Prostate gland (tissue), 2 donors: ENCODE results near the gene MRM3.
"Not testable (repeated sequence)": the region's sequence is repeated elsewhere in the genome, so short reads cannot be mapped to it uniquely, and the experiment has no call there.

ENCODE experiments used
- POLR2A ChIP-seq: fragments of 450-650 bp; IDR thresholded peaks from one replicate; pipeline ENCODE4 v1.6.1; 2016; ENCODE audit warnings: antibody characterized with exemption, mild to moderate bottlenecking
- POLR2AphosphoS5 ChIP-seq: sonication (generic); formaldehyde crosslinking; IDR thresholded peaks from one replicate; pipeline ENCODE4 v1.6.1; 2017; ENCODE audit warnings: antibody characterized with exemption
- TF ChIP-seq, protein P1 (sequence below), 4 experiments: fragments of 200-600 bp in 2 of 4; fragments of 450-650 bp in 2 of 4; sonication (generic) in 2 of 4; IDR thresholded peaks; 1 replicate in 3 of 4; 2 replicates in 1 of 4; pipeline ENCODE4 v1.5.1; 2016 to 2019; ENCODE audit warnings: antibody characterized with exemption in 4 of 4, mild to moderate bottlenecking in 2 of 4, moderate library complexity in 2 of 4

DNA sequence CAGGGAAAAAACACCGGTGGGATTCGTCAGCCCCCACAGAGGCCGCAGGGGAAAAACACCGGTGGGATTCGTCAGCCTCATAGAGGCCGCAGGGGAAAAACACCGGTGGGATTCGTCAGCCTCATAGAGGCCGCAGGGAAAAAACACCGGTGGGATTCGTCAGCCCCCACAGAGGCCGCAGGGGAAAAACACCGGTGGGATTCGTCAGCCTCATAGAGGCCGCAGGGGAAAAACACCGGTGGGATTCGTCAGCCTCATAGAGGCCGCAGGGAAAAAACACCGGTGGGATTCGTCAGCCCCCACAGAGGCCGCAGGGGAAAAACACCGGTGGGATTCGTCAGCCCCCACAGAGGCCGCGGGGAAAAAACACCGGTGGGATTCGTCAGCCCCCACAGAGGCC lies 53.6 kb downstream of the MRM3 start:
- TF ChIP-seq, protein P1, sequence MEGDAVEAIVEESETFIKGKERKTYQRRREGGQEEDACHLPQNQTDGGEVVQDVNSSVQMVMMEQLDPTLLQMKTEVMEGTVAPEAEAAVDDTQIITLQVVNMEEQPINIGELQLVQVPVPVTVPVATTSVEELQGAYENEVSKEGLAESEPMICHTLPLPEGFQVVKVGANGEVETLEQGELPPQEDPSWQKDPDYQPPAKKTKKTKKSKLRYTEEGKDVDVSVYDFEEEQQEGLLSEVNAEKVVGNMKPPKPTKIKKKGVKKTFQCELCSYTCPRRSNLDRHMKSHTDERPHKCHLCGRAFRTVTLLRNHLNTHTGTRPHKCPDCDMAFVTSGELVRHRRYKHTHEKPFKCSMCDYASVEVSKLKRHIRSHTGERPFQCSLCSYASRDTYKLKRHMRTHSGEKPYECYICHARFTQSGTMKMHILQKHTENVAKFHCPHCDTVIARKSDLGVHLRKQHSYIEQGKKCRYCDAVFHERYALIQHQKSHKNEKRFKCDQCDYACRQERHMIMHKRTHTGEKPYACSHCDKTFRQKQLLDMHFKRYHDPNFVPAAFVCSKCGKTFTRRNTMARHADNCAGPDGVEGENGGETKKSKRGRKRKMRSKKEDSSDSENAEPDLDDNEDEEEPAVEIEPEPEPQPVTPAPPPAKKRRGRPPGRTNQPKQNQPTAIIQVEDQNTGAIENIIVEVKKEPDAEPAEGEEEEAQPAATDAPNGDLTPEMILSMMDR (IDR thresholded peaks at IDR 0.05): not testable (repeated sequence)
- TF ChIP-seq POLR2AphosphoS5, POLR2A: not testable (repeated sequence)
